ENCODE measurements around the gene CCNY.

Gene CCNY

GRCh38 chr10:35567951-35568350 is 231.6 kb downstream of the CCNY start:
- DNase-seq, result no peak

GRCh38 chr10:35568483-35569015 is 232.2 kb downstream of the CCNY start:
- no peak for DNase-seq

GRCh38 chr10:35569111-35569707 is 232.9 kb downstream of the CCNY start:
- DNase-seq, result no peak

- no peak for DNase-seq
These were observed 233.5 kb downstream of the CCNY start for GRCh38 chr10:35569836-35570235.

- no peak for DNase-seq
These were observed 234.1 kb downstream of the CCNY start for GRCh38 chr10:35570397-35570796.

- no peak for DNase-seq
These were observed 236.3 kb downstream of the CCNY start for GRCh38 chr10:35572583-35572982.

GRCh38 chr10:35573796-35574195 is 237.5 kb downstream of the CCNY start:
- no peak for DNase-seq

- no peak for DNase-seq
These were observed 238.6 kb downstream of the CCNY start for GRCh38 chr10:35574924-35575352.

GRCh38 chr10:35575640-35576039 is 239.3 kb downstream of the CCNY start:
- no peak for DNase-seq

GRCh38 chr10:35576730-35577129 is 240.4 kb downstream of the CCNY start:
- no peak for DNase-seq

- DNase-seq, result no peak
These were observed 241.8 kb downstream of the CCNY start for GRCh38 chr10:35577926-35578617.

- DNase-seq, result no peak
These were observed 242.3 kb downstream of the CCNY start for GRCh38 chr10:35578618-35578956.

- DNase-seq, result no peak
These were observed 242.8 kb downstream of the CCNY start for GRCh38 chr10:35579116-35579515.

- no peak for DNase-seq
These were observed 243.6 kb downstream of the CCNY start for GRCh38 chr10:35579726-35580422.

GRCh38 chr10:35580423-35580770 is 244.1 kb downstream of the CCNY start:
- no peak for DNase-seq

- no peak for DNase-seq
These were observed 245.3 kb downstream of the CCNY start for GRCh38 chr10:35581655-35582054.

- DNase-seq, result no peak
These were observed 248.6 kb downstream of the CCNY start for GRCh38 chr10:35584946-35585345.

- DNase-seq, result no peak
These were observed 249.0 kb downstream of the CCNY start for GRCh38 chr10:35585356-35585755.

GRCh38 chr10:35585903-35586535 is 249.7 kb downstream of the CCNY start:
- DNase-seq, result no peak

- DNase-seq, result no peak
These were observed 252.5 kb downstream of the CCNY start for GRCh38 chr10:35588836-35589235.

GRCh38 chr10:35592441-35592840 is 256.1 kb downstream of the CCNY start:
- DNase-seq, result no peak

GRCh38 chr10:35594115-35595079 is 258.1 kb downstream of the CCNY start:
- DNase-seq, result no peak

Data from MV-4-11 (cell line).